Activated naive CD4-positive, alpha-beta T cell treated with anti-CD3 and anti-CD28 coated beads, Interleukin-2, amount 50 U/mL, for 16 hours (primary cell): ENCODE results near the gene HACL1.
"Not testable (repeated sequence)": the region's sequence is repeated elsewhere in the genome, so short reads cannot be mapped to it uniquely, and the experiment has no call there.

Source experiments
- DNase-seq: peaks from one replicate; pipeline ENCODE4 v3.0.0-alpha.2; 2020

The HACL1 gene

DNA sequence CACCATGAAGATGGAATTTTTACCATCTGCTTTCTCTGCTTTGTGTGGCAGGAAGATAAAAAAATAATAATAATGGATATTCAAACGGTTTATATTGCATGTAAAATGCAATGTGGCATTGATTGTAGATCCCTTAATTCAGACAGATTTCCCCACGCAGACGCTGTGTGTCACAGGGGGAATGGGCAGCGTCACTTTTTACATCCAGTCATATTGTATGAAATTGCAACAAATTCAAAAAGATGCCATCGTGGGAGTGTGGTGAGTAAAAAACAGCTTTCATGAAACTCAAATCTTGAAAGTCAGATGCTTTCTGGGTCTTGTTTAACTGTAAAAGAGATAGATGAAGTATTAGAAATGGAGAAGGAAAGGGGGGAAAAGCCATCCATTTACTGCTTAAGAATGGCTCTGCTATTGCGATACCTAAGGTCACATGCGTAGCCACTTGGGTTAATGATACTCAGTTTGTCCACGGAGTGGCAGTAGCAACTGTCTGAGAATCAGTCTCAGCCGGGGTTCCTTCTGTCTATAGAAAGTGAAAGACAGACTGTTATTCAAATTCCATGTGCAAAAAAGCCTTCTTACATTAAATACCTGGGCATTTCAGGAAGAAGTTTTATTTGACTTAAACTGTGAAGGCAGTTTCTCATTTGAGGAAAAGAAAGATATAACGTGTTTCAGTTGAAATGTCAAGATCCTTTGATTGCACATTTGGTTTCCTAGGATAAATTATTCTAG lies 28.7 kb upstream of the HACL1 start:
- peak; percentile 54 for DNase-seq

DNA sequence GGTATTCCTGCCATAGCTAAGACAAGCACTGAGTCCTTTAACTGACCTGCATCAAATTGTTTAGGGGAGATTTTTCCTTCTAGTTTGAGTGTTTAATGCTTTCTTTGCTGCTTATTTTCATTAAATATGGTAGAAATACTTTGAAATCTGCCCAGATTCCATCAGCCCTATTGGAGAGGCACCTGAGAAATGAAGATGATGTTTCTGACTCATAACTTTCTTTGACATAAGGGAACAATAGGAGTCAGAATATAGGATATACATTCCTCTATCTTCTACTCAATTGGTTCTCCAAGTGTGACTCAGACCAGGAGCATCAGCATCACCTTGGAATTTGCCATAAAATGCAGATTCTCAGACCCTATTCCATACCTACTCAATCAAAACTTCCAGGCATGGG lies 27.6 kb upstream of the HACL1 start:
- DNase-seq, result no peak

DNA sequence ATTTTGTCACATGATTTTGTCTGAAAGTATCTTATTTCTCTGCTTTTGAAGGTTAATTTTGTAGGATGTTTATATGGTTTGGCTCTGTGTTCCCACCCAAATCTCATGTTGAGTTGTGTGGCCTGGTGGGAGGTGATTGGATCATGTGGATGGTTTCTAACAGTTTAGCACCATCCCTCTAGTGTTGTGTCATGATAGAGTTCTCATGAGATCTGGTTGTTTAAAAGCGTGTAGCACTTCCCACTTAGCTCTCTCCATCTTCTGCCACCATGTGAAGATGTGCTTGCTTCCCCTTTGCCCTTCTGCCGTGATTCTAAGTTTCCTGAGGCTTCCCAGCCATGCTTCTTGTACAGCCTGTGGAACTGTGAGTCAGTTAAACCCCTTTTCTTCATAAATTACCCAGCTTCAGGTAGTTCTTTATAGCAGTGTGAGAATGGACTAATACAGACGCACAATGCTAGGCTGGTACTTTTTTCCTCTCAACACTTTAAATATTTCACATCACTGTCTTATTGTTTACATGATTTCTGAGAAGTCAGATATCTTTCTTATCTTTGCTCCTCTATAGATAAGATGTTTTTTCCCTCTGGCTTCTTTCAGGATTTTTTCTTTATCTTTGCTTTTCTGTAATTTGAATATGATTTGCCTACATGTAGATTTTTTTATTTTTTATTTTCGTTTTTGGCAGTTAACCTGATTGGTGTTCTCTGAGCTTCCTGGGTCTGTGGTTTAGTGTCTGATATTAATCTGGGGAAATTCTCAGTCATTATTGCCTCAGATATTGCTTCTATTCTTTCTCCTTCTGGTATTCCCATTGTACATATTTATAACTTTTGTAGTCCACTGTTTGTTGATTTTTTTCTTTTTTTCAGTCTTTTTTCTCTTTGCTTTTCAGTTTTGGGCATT lies 22.4 kb upstream of the HACL1 start:
- no peak for DNase-seq

DNA sequence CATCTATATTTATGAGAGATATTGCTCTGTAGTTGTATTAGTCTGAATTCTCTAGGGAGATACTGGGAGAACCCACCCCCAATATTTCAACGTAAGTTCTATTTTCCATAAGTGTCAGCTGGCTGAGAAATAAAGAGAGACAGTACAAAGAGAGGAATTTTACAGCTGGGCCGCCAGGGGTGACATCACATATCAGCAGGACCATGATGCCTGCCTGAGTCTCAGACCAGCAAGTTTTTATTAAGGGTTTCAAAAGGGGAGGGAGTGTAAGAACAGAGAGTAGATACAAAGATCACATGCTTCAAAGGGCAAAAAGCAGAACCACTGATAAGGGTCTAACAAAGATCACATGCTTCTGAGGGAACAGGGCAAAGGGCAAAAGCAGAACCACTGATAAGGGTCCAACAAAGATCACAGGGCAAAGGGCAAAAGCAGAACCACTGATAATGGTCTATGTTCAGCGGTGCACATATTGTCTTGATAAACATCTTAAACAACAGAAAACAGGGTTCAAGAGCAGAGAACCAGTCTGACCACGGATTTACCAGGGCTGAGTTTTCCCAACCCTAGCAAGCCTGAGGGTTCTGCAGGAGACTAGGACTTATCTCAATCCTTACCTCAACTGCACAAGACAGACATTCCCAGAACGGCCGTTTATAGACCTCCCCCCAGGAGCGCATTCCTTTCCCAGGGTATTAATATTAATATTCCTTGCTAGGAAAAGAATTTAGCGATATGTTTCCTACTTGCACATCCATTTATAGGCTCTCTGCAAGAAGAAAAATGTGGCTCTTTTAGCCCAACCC lies 18.5 kb upstream of the HACL1 start:
- DNase-seq, result not testable (repeated sequence)

DNA sequence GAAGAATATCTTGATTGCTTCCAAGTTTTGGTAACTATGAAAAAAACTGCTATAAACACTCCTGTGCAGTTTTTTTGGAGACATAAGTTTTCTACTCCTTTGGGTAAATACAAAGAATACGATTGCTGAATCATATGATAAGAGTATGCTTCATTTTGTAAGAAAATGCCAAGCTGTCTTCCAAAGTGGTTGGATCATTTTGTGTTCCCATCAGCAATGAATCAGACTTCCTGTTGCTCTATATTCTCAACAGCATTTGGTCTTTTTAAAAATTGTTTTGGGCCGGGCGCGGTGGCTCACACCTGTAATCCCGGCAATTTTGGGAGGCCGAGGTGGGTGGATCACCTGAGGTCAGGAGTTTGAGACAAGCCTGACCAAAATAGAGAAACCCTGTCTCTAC lies 14.7 kb upstream of the HACL1 start:
- no peak for DNase-seq

DNA sequence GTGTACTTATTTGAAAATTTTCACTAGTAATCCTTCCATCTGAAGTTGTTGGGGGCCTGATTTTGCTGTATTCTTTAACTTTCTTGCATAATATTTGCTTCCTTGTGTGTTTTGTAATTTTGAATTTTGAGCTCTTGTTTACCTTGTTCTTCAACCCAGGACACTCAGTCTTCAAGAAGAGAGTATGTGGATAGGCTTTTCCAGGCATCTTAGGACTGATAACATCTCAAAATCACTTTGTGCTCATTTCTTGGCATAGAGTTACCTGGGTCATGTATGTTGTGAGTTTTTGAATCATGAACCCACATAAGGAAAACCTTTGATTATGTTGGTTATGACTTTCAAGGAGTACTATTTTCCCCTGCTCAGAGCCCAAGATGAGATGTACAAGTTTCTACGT lies 13.6 kb upstream of the HACL1 start:
- no peak for DNase-seq

DNA sequence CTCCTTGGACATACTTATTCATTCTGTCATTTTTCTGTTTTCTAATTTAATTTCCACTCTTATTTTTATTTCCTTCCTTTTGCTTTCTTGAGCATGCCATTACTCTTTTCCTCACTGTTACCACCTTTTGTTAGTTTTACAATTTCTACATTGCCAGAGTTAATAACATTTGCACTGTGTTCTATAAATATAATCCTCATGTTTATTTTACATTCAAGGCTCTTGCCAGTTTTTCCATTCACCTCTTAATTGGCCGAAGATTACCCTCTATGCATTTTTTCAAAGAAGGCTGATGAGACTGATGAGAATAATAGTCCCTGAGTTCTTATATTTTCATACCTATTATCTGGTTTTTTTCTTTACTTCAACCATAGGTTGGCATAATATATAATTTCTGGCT lies 10.6 kb upstream of the HACL1 start:
- DNase-seq, result no peak

DNA sequence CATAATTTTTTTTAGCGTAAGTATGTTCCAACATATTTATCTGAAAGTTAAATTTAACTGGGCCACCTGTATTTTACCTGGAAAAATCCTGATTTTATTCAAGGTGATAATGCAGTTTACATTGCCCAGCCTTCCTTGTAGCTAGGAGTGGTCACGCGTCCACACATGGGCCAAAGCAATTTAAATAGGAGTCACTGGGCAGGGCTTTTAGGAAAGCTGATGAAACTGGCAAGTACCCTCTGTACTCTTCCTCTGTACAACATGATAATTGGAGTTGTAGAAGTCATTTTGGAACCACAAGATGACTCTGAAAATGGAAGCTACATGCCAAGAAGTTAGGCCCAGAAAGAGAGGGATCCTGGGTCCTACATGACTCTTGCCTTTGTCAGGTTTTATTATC lies 9.6 kb upstream of the HACL1 start:
- no peak for DNase-seq

DNA sequence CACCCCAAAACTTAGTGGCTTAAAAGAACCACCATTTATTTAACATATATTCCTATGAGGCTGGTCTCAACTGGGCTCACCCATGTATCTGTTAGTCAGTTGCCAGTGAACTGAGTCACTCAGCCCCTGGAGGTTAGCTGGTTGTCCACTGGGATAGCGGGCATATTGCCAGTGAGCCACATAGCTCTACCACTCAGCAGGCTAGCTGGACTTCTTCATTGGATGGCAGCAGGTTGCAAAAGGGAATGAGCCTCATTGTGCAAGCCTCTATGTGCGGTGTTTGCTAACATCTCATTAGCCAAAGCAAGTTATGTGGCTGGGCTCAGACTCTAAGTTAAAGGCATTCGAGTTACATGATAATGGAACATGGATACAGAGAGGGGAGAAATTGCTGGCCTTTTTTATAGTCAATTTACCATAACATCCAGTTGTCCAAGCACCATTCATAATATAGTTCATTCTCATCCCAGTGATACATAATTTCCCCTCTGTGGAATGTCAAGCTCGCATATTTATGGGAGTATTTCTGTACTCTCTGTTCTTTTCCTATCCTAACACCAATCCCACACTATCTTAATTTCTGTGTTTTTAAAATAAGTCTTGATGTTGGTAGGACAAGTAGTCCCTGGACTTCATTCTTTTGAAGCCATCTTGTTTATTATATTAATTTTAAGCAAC lies 8.9 kb upstream of the HACL1 start:
- no peak for DNase-seq

DNA sequence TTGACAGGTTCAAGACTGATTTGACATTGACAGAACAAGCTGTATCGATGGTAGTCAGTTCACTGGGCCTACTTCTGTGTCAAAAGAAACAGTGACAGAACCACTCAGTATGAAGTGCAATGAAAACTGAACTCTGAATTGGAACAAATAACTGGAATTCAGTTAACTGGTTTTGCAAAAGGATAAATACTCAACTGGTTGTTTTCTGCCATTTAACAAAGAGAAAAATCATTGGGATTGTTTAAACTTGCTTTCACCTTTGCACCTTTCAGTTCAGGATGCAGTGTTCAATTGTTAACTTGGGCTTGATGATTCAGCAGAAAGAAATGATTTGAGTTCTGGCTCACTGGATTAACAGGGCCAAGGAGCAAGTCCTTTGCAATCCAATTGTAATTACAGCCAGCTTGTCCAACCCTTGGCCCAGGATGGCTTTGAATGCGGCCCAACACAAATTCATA lies 5.1 kb upstream of the HACL1 start:
- DNase-seq, result no peak

DNA sequence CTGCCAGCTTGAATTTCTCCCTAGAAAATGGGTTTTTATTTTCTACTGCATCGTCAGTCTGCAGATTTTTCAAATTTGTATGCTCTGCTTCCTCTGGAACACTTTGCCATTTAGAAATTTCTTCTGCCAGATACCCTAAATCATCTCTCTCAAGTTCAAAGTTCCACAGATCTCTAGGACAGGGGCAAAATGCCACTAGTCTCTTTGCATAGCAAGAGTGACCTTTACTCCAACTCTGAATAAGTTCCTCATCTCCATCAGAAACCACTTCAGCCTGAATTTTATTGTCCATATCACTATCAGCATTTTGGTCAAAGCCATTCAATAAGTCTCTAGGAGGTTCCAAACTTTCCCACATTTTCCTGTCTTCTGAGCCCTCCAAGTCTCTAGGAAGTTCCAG lies 3.2 kb upstream of the HACL1 start:
- DNase-seq, result not testable (repeated sequence)

DNA sequence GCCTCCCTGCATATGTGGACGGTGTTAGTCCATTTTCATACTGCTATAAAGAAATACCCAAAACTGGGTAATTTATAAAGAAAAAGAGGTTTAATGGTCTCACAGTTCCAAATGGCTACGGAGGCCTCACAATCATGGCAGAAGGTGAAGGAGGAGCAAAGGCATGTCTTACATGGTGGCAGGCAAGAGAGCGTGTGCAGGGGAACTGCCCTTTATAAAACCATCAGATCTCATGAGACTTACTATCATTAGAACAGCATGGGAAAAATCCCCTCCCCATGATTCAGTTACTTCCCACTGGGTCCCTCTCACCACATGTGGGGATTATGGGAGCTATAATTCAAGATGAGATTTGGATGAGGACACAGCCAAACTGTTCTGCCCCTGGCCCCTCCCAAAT lies 1.4 kb upstream of the HACL1 start:
- DNase-seq, result not testable (repeated sequence)

DNA sequence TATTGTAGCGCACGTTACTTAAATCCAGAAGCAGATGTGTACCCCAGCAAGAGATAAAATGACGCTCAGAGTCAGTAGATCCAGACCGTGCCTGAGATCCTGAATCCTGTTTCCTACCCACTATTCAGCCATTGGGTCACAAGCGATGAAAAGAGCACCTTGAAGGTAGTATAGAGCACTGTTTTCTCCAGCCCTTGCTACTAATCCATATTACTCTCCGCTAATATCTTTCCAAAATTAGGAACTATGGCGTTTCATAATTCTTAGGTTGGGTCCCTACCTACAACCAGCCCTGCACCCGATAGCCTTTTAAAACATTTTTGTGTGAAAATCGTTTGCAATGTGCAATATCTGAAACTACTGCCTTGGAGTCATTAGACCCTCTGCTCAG lies 772 bp upstream of the HACL1 start:
- no peak for DNase-seq

DNA sequence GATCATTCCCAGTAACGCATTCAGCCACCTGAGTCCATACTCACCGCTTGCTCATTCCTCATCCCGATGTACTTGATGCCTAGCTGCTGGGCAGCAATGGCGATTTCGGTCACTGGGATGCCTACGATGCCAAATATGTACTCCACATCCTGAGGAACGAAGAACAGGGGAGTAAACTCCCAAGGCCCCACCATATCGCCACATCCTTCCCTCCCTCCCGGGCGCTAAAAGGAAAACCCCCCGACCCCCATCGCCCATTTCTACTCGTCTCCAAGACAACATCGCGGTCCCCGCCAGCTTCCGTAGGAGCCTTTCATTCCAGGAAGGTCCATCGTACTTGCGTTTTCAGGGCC lies 347 bp downstream of the HACL1 start:
- DNase-seq, result no peak

DNA sequence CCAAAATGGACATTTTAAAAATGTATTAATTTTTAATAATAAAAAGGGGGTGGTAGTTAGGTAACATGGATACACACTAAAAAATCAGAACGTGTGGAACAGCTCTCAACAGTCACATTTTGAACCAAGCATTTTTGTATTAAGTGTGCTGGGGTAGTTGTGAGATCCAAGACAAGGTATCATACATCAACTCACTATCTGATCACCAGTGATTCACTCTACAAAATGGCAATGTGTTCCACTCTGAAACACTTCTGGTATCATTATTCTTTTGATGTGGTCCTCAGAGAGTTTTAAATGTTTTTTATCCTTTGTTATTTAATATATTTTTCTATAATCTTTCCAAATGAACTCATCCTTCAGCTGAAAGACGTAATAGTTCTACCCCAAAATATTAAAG lies 5.4 kb downstream of the HACL1 start:
- no peak for DNase-seq

DNA sequence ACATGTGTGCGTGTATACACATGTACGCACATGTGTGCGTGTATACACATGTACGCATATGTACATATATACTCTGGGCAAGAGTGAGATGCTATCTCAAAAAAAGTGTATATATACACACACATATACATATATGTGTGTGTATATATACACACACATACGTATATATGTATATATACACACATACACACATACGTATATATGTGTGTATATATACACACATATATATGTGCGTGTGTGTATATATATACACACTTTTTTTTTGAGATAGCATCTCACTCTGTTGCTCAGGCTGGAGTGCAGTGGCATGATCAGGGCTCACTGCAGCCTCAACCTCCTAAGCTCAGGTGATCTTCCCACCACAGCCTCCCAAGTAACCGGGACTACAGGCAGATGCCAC lies 8.4 kb downstream of the HACL1 start:
- no peak for DNase-seq

DNA sequence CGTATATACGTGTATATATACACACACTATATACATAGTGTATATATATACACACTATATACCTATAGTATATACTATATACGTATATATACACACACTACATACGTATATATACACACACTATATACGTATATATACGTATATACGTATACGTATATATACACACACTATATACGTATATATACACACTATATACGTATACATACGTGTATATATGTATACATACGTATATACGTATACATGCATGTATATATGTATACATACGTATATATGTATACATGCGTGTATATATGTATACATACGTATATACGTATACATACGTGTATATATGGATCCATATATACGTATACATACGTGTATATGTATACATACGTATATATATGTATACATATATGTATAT lies 9.4 kb downstream of the HACL1 start:
- DNase-seq, result no peak

DNA sequence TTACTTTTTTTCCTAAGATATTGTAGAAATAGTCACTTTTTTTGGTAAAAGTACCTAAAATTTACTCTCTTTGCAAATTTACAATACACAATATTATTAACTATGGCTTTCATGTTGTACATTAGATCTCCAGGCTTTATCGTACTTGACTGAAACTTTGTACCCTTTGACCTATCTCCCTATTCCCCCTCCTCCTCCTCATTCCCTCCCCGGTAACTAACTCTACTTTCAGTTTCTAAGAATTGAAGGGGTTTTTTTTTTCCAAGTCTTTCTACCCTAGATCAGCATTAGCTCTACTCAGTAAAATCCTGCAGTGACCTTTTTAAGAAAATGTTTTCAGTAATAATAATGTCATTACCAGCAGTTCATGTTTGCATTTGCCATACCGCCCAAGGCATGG lies 10.1 kb downstream of the HACL1 start:
- no peak for DNase-seq

DNA sequence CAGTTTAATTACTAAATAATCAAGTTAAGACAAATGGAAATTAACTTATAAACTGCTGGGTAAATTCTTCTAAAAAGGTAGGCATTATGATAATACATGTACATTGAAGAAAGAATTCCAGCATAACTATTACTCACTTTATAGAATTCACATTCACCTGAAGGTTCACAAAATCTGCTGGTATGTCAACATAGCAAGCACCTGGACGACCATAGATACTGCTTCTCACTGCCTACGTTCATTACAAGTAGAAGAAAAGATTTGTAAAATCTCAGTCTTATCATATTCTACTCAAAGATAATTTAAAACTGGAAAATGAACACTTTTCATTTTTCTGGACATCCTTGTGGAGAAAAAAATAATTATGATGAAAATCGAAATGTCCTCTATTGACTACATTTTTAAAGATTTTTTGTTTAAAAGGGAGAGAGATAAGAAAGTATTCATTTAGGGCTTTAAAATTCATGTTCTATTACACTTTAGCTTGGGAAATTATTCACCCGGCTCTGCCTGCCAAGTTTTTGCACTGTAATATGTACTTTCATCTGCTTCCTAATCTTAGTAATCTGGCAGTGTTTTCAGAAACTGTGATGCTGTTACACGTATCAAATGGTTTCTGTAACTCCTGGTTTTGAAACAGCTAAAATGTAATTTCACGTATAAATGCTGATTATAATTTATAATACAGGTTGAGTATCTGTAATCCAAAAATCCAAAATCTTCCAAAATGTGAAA lies 16.1 kb downstream of the HACL1 start:
- no peak for DNase-seq

DNA sequence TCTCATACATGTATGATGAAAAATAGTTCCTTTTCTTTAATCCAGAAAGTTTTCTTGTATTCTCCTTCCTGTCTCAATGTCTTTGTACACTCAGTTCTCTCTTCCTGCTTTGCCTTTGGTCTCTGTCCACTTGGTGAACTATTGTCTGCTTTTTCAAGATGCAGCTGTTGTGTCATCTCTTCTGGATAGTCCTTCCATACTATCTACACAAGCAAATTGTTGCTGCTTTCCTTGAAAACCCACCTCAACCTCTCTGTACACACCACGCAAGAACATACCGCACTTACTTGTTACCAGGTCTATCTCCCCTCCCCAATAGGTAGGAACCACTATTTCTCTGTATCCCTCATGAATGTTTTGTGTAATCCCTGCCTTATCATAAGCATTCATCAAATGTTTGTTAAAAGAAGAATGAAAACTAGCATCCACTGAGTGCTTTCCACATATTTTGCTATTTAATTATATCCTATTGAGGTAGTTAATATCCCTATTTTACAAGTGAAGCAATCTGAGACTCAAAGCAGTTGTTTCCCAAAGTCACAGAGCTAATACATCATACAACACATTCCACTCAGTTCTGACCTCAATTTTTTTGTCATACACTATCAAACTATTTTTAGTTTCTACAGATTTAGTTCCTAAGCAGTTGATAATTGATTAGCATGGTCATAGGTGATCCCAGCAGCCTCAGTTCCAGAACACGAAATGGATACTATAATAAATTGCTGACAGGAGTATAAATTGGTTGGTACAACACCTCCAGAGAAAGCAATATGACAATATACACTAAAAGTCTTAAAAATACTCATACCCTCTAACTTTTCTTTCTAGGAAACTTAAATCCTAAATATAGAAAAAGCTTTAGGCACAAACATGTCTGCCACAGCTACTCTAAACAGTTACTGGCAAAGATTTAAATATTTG lies 19.6 kb downstream of the HACL1 start:
- DNase-seq, result no peak

DNA sequence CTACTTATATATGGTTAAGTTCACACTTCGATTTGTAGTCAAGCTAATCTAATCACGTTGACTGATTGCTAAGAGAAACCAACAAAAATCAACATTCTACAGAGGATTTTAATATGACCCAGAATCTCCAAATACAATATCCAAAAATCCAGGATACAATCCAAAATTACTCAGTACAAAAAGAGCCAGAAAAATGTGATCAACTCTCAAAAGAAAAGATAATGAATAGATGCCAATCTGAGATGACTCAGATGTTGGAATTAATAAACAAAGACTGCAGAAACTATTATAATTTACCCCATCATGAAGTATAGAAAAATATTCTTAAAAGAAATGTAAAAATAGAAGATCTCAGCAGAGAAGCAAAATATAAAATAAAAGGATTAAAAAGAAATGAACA lies 22.3 kb downstream of the HACL1 start:
- no peak for DNase-seq
